GM23338 (cell line): ENCODE measurements around the gene MEI1.

Experiments
- CREB1 ChIP-seq: fragments of 250-450 bp; sonication (Bioruptor Pico); IDR thresholded peaks from 2 replicates; pipeline ENCODE4 v1.5.0; 2020; ENCODE audit warnings: low read depth, mild to moderate bottlenecking, moderate library complexity
- EZH2 ChIP-seq: fragments of 200-600 bp; sonication (generic); IDR thresholded peaks from one replicate; pipeline ENCODE4 v1.8.0; 2017; ENCODE audit warnings: antibody characterized with exemption, mild to moderate bottlenecking, low read depth; ENCODE audit not compliant: unreplicated experiment
- EZH2phosphoT487 ChIP-seq: fragments of 200-600 bp; sonication (generic); IDR thresholded peaks from one replicate; pipeline ENCODE4 v1.8.1; 2018; ENCODE audit warnings: antibody characterized with exemption; ENCODE audit not compliant: unreplicated experiment
- JUNB ChIP-seq: IDR thresholded peaks from one replicate; pipeline ENCODE4 v1.6.1; 2016; ENCODE audit warnings: antibody characterized with exemption; ENCODE audit not compliant: unreplicated experiment
- NANOG ChIP-seq: IDR thresholded peaks from 2 replicates; pipeline ENCODE4 v1.6.1; 2016; ENCODE audit warnings: antibody characterized with exemption, borderline replicate concordance
- POLR2AphosphoS5 ChIP-seq: IDR thresholded peaks from 2 replicates; pipeline ENCODE4 v1.6.1; 2016; ENCODE audit warnings: antibody characterized with exemption, low read depth
- TF ChIP-seq, protein P1 (sequence below), 2 experiments: fragments of 200-600 bp in 1 of 2; sonication (generic) in 1 of 2; conservative IDR thresholded peaks; 2 replicates each; pipeline versions ENCODE4 v1.5.1 to v1.6.1; 2016 to 2017; ENCODE audit warnings: antibody characterized with exemption in 2 of 2, low read depth in 2 of 2, mild to moderate bottlenecking in 2 of 2, moderate library complexity in 1 of 2
- TF ChIP-seq, protein P2 (sequence below): IDR thresholded peaks from one replicate; pipeline ENCODE4 v1.6.1; 2018; ENCODE audit warnings: antibody characterized with exemption; ENCODE audit not compliant: unreplicated experiment

DNA sequence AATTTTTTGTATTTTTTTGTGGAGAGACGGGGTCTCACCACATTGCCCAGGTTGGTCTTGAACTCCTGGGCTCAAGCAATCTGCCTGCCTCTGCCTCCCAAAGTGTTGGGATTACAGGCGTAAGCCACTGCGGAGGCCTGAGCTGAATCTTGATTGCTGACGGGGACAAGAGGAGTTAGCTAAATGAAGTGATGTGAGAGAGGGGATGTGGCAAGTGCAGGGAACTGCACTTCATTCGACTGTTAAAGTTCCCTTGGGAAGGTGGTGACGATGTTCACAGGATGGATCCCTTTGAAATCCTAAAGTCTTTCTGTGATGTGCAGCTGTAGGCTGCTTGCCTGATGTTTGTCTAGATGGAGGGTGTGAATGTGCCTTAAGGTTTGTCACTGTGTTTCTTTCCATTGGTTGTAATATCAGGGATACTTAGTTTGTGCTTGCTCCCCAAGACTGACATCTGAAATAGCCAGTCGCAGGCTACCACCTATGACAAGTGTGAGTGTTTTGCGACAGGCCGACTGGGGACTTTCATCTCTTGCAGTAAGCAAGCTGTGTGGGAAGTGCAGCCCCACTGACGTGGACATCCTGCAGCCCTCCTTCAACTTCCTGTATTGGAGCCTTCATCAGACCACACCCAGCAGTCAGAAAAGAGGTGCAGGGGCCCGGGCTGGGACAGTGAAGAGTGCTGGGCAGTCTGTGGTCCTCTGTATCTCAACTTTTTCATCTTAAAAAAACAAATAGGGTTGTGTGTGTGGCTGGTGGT lies 81.6 kb downstream of the MEI1 start:
- TF ChIP-seq, protein P1, sequence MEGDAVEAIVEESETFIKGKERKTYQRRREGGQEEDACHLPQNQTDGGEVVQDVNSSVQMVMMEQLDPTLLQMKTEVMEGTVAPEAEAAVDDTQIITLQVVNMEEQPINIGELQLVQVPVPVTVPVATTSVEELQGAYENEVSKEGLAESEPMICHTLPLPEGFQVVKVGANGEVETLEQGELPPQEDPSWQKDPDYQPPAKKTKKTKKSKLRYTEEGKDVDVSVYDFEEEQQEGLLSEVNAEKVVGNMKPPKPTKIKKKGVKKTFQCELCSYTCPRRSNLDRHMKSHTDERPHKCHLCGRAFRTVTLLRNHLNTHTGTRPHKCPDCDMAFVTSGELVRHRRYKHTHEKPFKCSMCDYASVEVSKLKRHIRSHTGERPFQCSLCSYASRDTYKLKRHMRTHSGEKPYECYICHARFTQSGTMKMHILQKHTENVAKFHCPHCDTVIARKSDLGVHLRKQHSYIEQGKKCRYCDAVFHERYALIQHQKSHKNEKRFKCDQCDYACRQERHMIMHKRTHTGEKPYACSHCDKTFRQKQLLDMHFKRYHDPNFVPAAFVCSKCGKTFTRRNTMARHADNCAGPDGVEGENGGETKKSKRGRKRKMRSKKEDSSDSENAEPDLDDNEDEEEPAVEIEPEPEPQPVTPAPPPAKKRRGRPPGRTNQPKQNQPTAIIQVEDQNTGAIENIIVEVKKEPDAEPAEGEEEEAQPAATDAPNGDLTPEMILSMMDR (conservative IDR thresholded peaks at IDR 0.05; ENCODE audit: low read depth in 2 of 2): no peak
- TF ChIP-seq POLR2AphosphoS5 (no peak), NANOG (no peak), EZH2phosphoT487 (no peak), EZH2 (no peak), JUNB (no peak), CREB1 (no peak)
- TF ChIP-seq, protein P2, sequence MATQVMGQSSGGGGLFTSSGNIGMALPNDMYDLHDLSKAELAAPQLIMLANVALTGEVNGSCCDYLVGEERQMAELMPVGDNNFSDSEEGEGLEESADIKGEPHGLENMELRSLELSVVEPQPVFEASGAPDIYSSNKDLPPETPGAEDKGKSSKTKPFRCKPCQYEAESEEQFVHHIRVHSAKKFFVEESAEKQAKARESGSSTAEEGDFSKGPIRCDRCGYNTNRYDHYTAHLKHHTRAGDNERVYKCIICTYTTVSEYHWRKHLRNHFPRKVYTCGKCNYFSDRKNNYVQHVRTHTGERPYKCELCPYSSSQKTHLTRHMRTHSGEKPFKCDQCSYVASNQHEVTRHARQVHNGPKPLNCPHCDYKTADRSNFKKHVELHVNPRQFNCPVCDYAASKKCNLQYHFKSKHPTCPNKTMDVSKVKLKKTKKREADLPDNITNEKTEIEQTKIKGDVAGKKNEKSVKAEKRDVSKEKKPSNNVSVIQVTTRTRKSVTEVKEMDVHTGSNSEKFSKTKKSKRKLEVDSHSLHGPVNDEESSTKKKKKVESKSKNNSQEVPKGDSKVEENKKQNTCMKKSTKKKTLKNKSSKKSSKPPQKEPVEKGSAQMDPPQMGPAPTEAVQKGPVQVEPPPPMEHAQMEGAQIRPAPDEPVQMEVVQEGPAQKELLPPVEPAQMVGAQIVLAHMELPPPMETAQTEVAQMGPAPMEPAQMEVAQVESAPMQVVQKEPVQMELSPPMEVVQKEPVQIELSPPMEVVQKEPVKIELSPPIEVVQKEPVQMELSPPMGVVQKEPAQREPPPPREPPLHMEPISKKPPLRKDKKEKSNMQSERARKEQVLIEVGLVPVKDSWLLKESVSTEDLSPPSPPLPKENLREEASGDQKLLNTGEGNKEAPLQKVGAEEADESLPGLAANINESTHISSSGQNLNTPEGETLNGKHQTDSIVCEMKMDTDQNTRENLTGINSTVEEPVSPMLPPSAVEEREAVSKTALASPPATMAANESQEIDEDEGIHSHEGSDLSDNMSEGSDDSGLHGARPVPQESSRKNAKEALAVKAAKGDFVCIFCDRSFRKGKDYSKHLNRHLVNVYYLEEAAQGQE: no peak
